Small intestine (tissue), 7 donors: ENCODE results near the gene TSPAN11. TPM values are rescaled to one million over a fixed set of nuclear protein-coding genes. Genes with fewer than 3 reads are reported as not detected.

ENCODE experiments used
- DNase-seq, 2 donors: peaks; one replicate each; pipeline versions ENCODE4 v3.0.0 to v3.0.0-alpha.2; 2013
- FAIRE-seq: peaks from 2 replicates; lab custom pipeline; 2012; peaks lifted over from hg19 to GRCh38; lab: Jason Lieb, UNC
- H3K27ac ChIP-seq, 3 donors: one replicate each; pipeline ENCODE4 v1.5.1; 2013; ENCODE audit warnings: low read length in 2 of 3, mild to moderate bottlenecking in 2 of 3, control low read depth in 1 of 3, inconsistent platforms in 1 of 3, low read depth in 1 of 3, moderate library complexity in 1 of 3
- H3K27me3 ChIP-seq, 3 donors: one replicate each; pipeline ENCODE4 v1.6.1; 2013; ENCODE audit warnings: low read length in 3 of 3, inconsistent platforms in 1 of 3; ENCODE audit not compliant: control insufficient read depth in 3 of 3, insufficient read depth in 3 of 3
- H3K36me3 ChIP-seq, 3 donors: one replicate each; pipeline ENCODE4 v1.6.1; 2013; ENCODE audit warnings: low read length in 3 of 3, inconsistent platforms in 1 of 3, low read depth in 1 of 3, mild to moderate bottlenecking in 1 of 3, moderate library complexity in 1 of 3; ENCODE audit not compliant: control insufficient read depth in 3 of 3, insufficient read depth in 2 of 3
- H3K4me1 ChIP-seq, 3 donors: one replicate each; pipeline ENCODE4 v1.6.1; 2013; ENCODE audit warnings: low read length in 2 of 3, inconsistent platforms in 1 of 3, low read depth in 1 of 3, mild to moderate bottlenecking in 1 of 3, moderate library complexity in 1 of 3; ENCODE audit not compliant: control insufficient read depth in 3 of 3, insufficient read depth in 2 of 3
- H3K4me3 ChIP-seq, 3 donors: one replicate each; pipeline ENCODE4 v1.5.1; 2013; ENCODE audit warnings: low read length in 3 of 3, control low read depth in 1 of 3, inconsistent platforms in 1 of 3, low read depth in 1 of 3, mild to moderate bottlenecking in 1 of 3, moderate library complexity in 1 of 3
- H3K9me3 ChIP-seq, 2 donors: one replicate each; pipeline ENCODE4 v1.6.1; 2013; ENCODE audit warnings: low read depth in 1 of 2, low read length in 1 of 2; ENCODE audit not compliant: control insufficient read depth in 2 of 2, insufficient read depth in 1 of 2
- WGBS, 3 donors: extraction: QIAGEN DNeasy Blood & Tissue Kit; methylation state at CpG; one replicate each; pipeline ENCODE4 v1.1.7; 2013; 5-methylcytosine and 5-hydroxymethylcytosine counted together
- polyA plus RNA-seq, 4 donors: library from polyadenylated mRNA; stranded (reverse) in 3 of 4; unstranded in 1 of 4; fragments of 200-250 nt in 3 of 4; fragments of 120-200 nt in 1 of 4; gene quantifications; one replicate each; pipeline versions ENCODE4 v1.2.1 to v1.2.3, GENCODE V29; 2013
- donor health status: healthy with polysubstance abuse.
- donor health status: control.
- donor health status: control.
- donor health status: Bipolar disorder and iron deficiency.
- donor health status: healthy.

TSPAN11 gene
- polyA plus RNA-seq, 4 donors: 0.54 to 3.9 (median 3.9) TPM; not detected in 1

- FAIRE-seq: no peak
- WGBS, 3 donors: 42 to 77% (median 58%) methylated on average over 19 to 20 of the region's 20 CpGs
Observed at GRCh38 chr12:30974746-30975500, 48.4 kb downstream of the TSPAN11 start.

GRCh38 chr12:30975581-30975980 is 49.0 kb downstream of the TSPAN11 start:
- Histone ChIP-seq H3K4me3 (no peak overlapping the region), H3K27ac (no peak overlapping the region), H3K9me3 (no peaks in the 10 kb centered on the region), H3K36me3 (no peaks in the 10 kb centered on the region), H3K27me3 (no peaks in the 10 kb centered on the region), H3K4me1 (no peaks in the 10 kb centered on the region)
- FAIRE-seq (no peak), DNase-seq (no peak)
- WGBS, 3 donors: 78 to 86% (median 83%) methylated on average over 6 of the region's 6 CpGs

More at GRCh38 chr12:30974746-30975500, 48.4 kb downstream of the TSPAN11 start:
- Histone ChIP-seq H3K27me3 (no peaks in the 10 kb centered on the region), H3K4me1 (no peaks in the 10 kb centered on the region), H3K4me3 (no peak overlapping the region), H3K36me3 (no peaks in the 10 kb centered on the region), H3K9me3 (no peaks in the 10 kb centered on the region), H3K27ac (no peak overlapping the region)
- no peak for DNase-seq

- H3K4me3 ChIP-seq: no peak overlapping the region
- WGBS, 3 donors: 62 to 77% (median 73%) methylated on average over 7 of the region's 7 CpGs
- H3K9me3 ChIP-seq: no peaks in the 10 kb centered on the region
- H3K27ac ChIP-seq: no peak overlapping the region
- no peak for FAIRE-seq
- H3K36me3 ChIP-seq: no peaks in the 10 kb centered on the region
- no peaks in the 10 kb centered on the region for H3K4me1 ChIP-seq
- no peaks in the 10 kb centered on the region for H3K27me3 ChIP-seq
- no peak for DNase-seq
Observed at GRCh38 chr12:30976206-30976605, 49.7 kb downstream of the TSPAN11 start.

- H3K27me3 ChIP-seq: no peaks in the 10 kb centered on the region
- WGBS, 3 donors: 73 to 82% (median 80%) methylated on average over 11 of the region's 11 CpGs
- no peak overlapping the region for H3K4me3 ChIP-seq
- FAIRE-seq (no peak), DNase-seq (no peak)
- H3K9me3 ChIP-seq: no peaks in the 10 kb centered on the region
- H3K27ac ChIP-seq: no peak overlapping the region
- no peaks in the 10 kb centered on the region for H3K4me1 ChIP-seq
- H3K36me3 ChIP-seq: no peaks in the 10 kb centered on the region
Observed at GRCh38 chr12:30977124-30977523, 50.6 kb downstream of the TSPAN11 start.

DNA sequence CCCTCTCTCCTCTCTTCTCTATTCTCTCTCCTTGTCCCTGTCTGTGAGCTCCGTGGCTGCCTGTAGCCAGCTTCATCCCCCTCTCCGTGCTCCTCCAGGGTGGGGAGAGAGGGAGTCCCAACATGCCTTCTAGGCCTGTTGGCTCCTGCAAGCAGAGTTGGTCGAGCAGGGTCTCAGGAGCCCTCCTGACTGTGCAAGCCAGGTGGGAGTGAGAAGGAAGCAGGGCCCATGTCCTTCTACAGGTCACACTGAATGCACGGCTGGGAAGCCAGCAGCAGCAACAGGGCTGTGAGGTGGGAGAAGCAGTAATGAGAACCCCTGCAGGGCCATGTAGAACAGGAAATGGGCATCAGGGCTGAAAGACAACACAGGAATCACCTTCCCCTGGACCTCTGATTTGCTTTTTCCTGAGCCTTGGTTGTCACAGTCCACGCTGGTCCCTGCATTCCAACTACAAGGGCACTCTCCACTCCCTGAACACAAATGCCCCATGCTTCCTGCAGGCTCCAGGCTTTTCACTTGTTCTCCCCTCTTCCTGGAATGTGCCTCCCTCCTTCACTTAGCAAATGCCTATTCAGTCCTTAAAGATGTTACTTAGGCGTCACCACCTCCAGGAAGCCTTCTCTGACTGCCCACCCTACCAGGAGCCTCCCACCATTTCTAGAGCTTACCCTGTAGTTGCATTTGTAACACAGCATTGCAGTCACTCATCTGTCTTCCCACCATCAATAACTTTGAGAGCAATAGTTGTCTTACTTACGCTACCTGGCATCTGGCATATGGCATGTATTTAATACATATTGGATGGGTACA is 51.2 kb downstream of the TSPAN11 start:
- Histone ChIP-seq H3K36me3 (no peaks in the 10 kb centered on the region), H3K4me1 (no peaks in the 10 kb centered on the region), H3K27ac (no peak overlapping the region), H3K4me3 (no peak overlapping the region), H3K9me3 (no peaks in the 10 kb centered on the region), H3K27me3 (no peaks in the 10 kb centered on the region)
- DNase-seq (no peak), FAIRE-seq (no peak)
- WGBS, 3 donors: 69 to 83% (median 80%) methylated on average over 7 of the region's 7 CpGs

- DNase-seq: peak in 1 of 2 donors; percentile 25
- no peaks in the 10 kb centered on the region for H3K9me3 ChIP-seq
- FAIRE-seq: no peak
- no peak overlapping the region for H3K27ac ChIP-seq
- 73 to 90% (median 84%) methylated on average over 7 of the region's 7 CpGs for whole genome bisulfite sequencing, 3 donors
- H3K27me3 ChIP-seq: no peaks in the 10 kb centered on the region
- no peaks in the 10 kb centered on the region for H3K4me1 ChIP-seq
- no peak overlapping the region for H3K4me3 ChIP-seq
- H3K36me3 ChIP-seq: no peaks in the 10 kb centered on the region
Observed at GRCh38 chr12:30978639-30979038, 52.1 kb downstream of the TSPAN11 start.

DNA sequence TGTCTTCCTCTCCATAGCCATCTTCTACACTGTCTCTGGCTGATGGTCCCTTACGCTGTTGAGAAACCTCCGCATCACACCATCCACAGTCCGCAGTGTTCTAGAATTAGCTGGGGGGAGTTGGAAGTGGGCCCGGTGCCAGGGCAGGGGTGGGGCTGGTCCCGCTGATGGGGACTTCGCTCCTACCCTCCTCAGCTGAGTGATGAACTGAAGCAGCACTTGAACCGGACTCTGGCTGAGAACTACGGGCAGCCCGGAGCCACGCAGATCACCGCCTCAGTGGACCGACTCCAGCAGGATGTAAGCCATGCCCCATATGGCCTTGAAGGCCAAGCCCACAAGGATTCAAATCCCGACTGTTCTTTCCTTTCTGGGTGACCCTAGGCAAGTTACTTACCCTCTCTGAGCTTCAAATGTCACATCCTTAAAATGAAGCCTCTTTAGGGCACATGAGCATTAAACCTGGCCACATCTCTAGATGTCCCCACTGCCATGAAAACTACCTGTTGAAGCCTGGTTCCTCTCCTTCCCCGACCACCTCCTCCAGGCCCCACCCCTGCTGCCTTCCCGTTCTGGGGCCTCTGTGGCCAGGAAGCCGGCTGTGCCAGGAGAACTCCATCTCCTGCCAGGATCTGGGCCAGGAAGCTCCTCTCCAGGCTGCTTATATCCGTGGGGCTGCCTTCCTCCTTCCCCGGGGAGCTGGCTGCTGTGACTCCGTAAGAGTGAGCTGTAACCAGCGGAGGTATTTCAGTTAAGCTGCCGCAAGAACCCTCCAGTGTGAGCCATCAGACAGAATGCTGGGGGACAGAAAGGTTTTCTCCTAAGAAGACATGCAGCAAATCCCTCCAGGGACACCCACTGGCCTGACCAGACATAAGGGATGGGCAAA is 53.1 kb downstream of the TSPAN11 start:
- DNase-seq (no peak), FAIRE-seq (no peak)
- Histone ChIP-seq H3K27ac (no peak overlapping the region), H3K4me3 (no peak overlapping the region), H3K9me3 (no peaks in the 10 kb centered on the region), H3K36me3 (no peaks in the 10 kb centered on the region), H3K4me1 (no peaks in the 10 kb centered on the region), H3K27me3 (no peaks in the 10 kb centered on the region)
- WGBS, 3 donors: 60 to 69% (median 62%) methylated on average over 21 of the region's 21 CpGs
